A549 treated with AZD9567 at 1 μM for 4 hours (cell line): ENCODE results near the gene THRAP3. TPM values are rescaled to one million over a fixed set of nuclear protein-coding genes. Genes with fewer than 3 reads are reported as not detected.

ENCODE experiments used
- total RNA-seq: library from RNA; stranded (reverse); fragments of 200-300 nt; extraction: Qiagen RNA extraction; gene quantifications from 5 replicates; pipeline ENCODE4 v1.2.3, GENCODE V29; 2022; ENCODE audit not compliant: insufficient read depth

Gene THRAP3
- 66.5 to 82.2 TPM (median 70.8 TPM) in 5 replicates for total RNA-seq

GRCh38 chr1:36223996-36224536 lies at the start of gene THRAP3:
Gene THRAP3 (plus strand): TSS chr1:36224443. CDS start chr1:36282564, 58,121 bp downstream.

GRCh38 chr1:36306210-36306901 lies 82.1 kb downstream of the THRAP3 start, which contains the start of gene SH3D21:
Gene SH3D21 (plus strand): TSS chr1:36306368. CDS start chr1:36306421, 53 bp downstream.

GRCh38 chr1:36323636-36324352 lies 99.6 kb downstream of the THRAP3 start, which contains the start of gene EVA1B:
Gene EVA1B (minus strand): TSS chr1:36323645. CDS start chr1:36323037, 608 bp downstream.

Other genes starting within 250 kb of the THRAP3 start
- gene TEKT2, start 140.3 kb upstream of the THRAP3 start, total RNA-seq: 0.09 TPM in 1 of 5 replicates, not detected in the others
- 29.2 to 35.5 TPM (median 33.0 TPM) in 5 replicates for gene ADPRS, start 135.6 kb upstream of the THRAP3 start, total RNA-seq
- gene COL8A2, start 99.2 kb upstream of the THRAP3 start, total RNA-seq: 0.05 to 0.14 TPM (median 0.12 TPM) in 4 of 5 replicates, not detected in the other
- gene TRAPPC3, start 75.0 kb upstream of the THRAP3 start, total RNA-seq: 78.7 to 85.3 TPM (median 79.5 TPM) in 5 replicates
- 145 to 193 TPM (median 186 TPM) in 5 replicates for gene MAP7D1, start 68.3 kb upstream of the THRAP3 start, total RNA-seq
- 1.6 to 3.3 TPM (median 2.6 TPM) in 5 replicates for gene SH3D21, start 81.9 kb downstream of the THRAP3 start, total RNA-seq
- gene EVA1B, start 99.2 kb downstream of the THRAP3 start, total RNA-seq: 4.7 to 23.5 TPM (median 19.8 TPM) in 5 replicates
- 9.8 to 11.0 TPM (median 10.4 TPM) in 5 replicates for gene STK40, start 161.5 kb downstream of the THRAP3 start, total RNA-seq
- gene LSM10, start 173.5 kb downstream of the THRAP3 start, total RNA-seq: 36.1 to 44.9 TPM (median 43.5 TPM) in 5 replicates
- gene OSCP1, start 226.0 kb downstream of the THRAP3 start, total RNA-seq: 6.1 to 7.4 TPM (median 6.5 TPM) in 5 replicates
- 49.3 to 83.5 TPM (median 79.0 TPM) in 5 replicates for gene MRPS15, start 239.9 kb downstream of the THRAP3 start, total RNA-seq